Calu3 (cell line): ENCODE results near the gene TMEM98. TPM values are rescaled to one million over a fixed set of nuclear protein-coding genes. Genes with fewer than 3 reads are reported as not detected.
"Not testable (repeated sequence)": the region's sequence is repeated elsewhere in the genome, so short reads cannot be mapped to it uniquely, and the experiment has no call there.

Source experiments
- BruUV-seq: library from RNA; stranded (reverse); fragments of 400-500 nt; replicated peaks from 2 replicates; lab custom pipeline; 2021; lab: Mats Ljungman, UMichigan
- CTCF ChIA-PET: fragments of 300-600 bp; sonication (Branson Sonifier 250); formaldehyde crosslinking; loops from one replicate; lab custom pipeline; 2022; ENCODE audit warnings: antibody characterized with exemption; lab: Charles Lee
- DNase-seq: peaks from one replicate; pipeline ENCODE4 v3.0.0; 2022
- H3K27ac Mint-ChIP-seq: one replicate; pipeline ENCODE4 v1.8.0; 2022; ENCODE audit warnings: mixed read lengths; ENCODE audit not compliant: unreplicated experiment
- H3K27me3 Mint-ChIP-seq: one replicate; pipeline ENCODE4 v1.8.0; 2022; ENCODE audit warnings: mixed read lengths; ENCODE audit not compliant: unreplicated experiment
- H3K36me3 Mint-ChIP-seq: one replicate; pipeline ENCODE4 v1.8.0; 2022; ENCODE audit warnings: mild to moderate bottlenecking, moderate library complexity, mixed read lengths; ENCODE audit not compliant: insufficient read depth, unreplicated experiment
- H3K4me1 Mint-ChIP-seq: one replicate; pipeline ENCODE4 v1.8.0; 2022; ENCODE audit warnings: mild to moderate bottlenecking, low read depth, mixed read lengths; ENCODE audit not compliant: unreplicated experiment
- H3K4me3 Mint-ChIP-seq: one replicate; pipeline ENCODE4 v1.8.0; 2022; ENCODE audit warnings: mild to moderate bottlenecking, low read depth, moderate library complexity, mixed read lengths; ENCODE audit not compliant: unreplicated experiment
- H3K9me3 Mint-ChIP-seq: one replicate; pipeline ENCODE4 v1.8.0; 2022; ENCODE audit warnings: low read depth, mixed read lengths; ENCODE audit not compliant: unreplicated experiment
- CTCF ChIP-seq: fragments of 200-600 bp; IDR thresholded peaks from one replicate; pipeline ENCODE4 v1.8.0; 2022; ENCODE audit warnings: antibody characterized with exemption; ENCODE audit not compliant: unreplicated experiment
- intact Hi-C: fragments of 100-400 bp; cut with micrococcal nuclease; formaldehyde crosslinking; loops from one replicate; pipeline ENCODE4 v1.10.0; 2022; ENCODE audit not compliant: unreplicated experiment
- total RNA-seq: library from RNA; stranded (reverse); gene quantifications from 2 replicates; pipeline ENCODE4 v1.2.3, GENCODE V29; 2022

Gene TMEM98
- total RNA-seq, 1 experiment from 2014 or later, result 2.1 TPM

- no peak for DNase-seq
- intact Hi-C loops, result no loop called here
- TF ChIP-seq CTCF, result no peak
- BruUV-seq, result no TSS peak
- Mint-ChIP-seq H3K27ac (no peak overlapping the region), H3K36me3 (no peaks in the 10 kb centered on the region), H3K4me3 (no peak overlapping the region), H3K9me3 (no peaks in the 10 kb centered on the region), H3K27me3 (peaks cover 32% of the 10 kb centered on the region), H3K4me1 (no peaks in the 10 kb centered on the region)
- CTCF ChIA-PET, result interaction anchor here (2.5 kb wide), 1 partner anchor 38 kb away, joined by 8 read pairs; the partner anchor contains the start of gene MYO1D
Measured at GRCh38 chr17:32915245-32915644, 12.7 kb upstream of the TMEM98 start.

GRCh38 chr17:32916134-32916533 lies 11.8 kb upstream of the TMEM98 start:
- Mint-ChIP-seq H3K36me3 (no peaks in the 10 kb centered on the region), H3K9me3 (no peaks in the 10 kb centered on the region), H3K4me1 (no peaks in the 10 kb centered on the region), H3K27me3 (peaks cover 32% of the 10 kb centered on the region), H3K4me3 (no peak overlapping the region), H3K27ac (no peak overlapping the region)
- CTCF ChIA-PET, result interaction anchor here (2.5 kb wide), 1 partner anchor 39 kb away, joined by 8 read pairs; the partner anchor contains the start of gene MYO1D
- TF ChIP-seq CTCF, result no peak
- no peak for DNase-seq
- BruUV-seq, result no TSS peak
- intact Hi-C loops, result no loop called here

GRCh38 chr17:32917081-32917480 lies 10.9 kb upstream of the TMEM98 start:
- H3K27ac Mint-ChIP-seq, result no peak overlapping the region
- TF ChIP-seq CTCF, result no peak
- CTCF ChIA-PET, result interaction anchor here (2.5 kb wide), 1 partner anchor 40 kb away, joined by 8 read pairs; the partner anchor contains the start of gene MYO1D
- intact Hi-C loops, result no loop called here
- H3K36me3 Mint-ChIP-seq, result no peaks in the 10 kb centered on the region
- peaks cover 32% of the 10 kb centered on the region for H3K27me3 Mint-ChIP-seq
- BruUV-seq, result no TSS peak
- H3K4me3 Mint-ChIP-seq, result no peak overlapping the region
- H3K4me1 Mint-ChIP-seq, result no peaks in the 10 kb centered on the region
- DNase-seq, result no peak
- H3K9me3 Mint-ChIP-seq, result no peaks in the 10 kb centered on the region

GRCh38 chr17:32917842-32918241 lies 10.1 kb upstream of the TMEM98 start:
- no peaks in the 10 kb centered on the region for H3K36me3 Mint-ChIP-seq
- H3K4me1 Mint-ChIP-seq, result no peaks in the 10 kb centered on the region
- no peak for DNase-seq
- no peaks in the 10 kb centered on the region for H3K9me3 Mint-ChIP-seq
- no peak for TF ChIP-seq CTCF
- intact Hi-C loops, result no loop called here
- BruUV-seq, result no TSS peak
- no peak overlapping the region for H3K4me3 Mint-ChIP-seq
- H3K27ac Mint-ChIP-seq, result no peak overlapping the region
- CTCF ChIA-PET, result no interaction called here
- peaks cover 32% of the 10 kb centered on the region for H3K27me3 Mint-ChIP-seq

GRCh38 chr17:32919876-32920275 lies 8.1 kb upstream of the TMEM98 start:
- H3K4me3 Mint-ChIP-seq, H3K9me3 Mint-ChIP-seq, H3K27ac Mint-ChIP-seq, BruUV-seq, H3K4me1 Mint-ChIP-seq, H3K36me3 Mint-ChIP-seq, intact Hi-C loops, DNase-seq: not testable (repeated sequence)
- CTCF ChIA-PET, result interaction anchor here (0.7 to 0.8 kb wide), 3 partner anchors 24 to 218 kb away, joined by 3 to 4 read pairs (median 4); no protein-coding TSS in a partner anchor
- H3K27me3 Mint-ChIP-seq, result peaks cover 16% of the 10 kb centered on the region
